Heart right ventricle (tissue), 16 donors: Measurements from ENCODE around the gene SNRPD3. TPM values are rescaled to one million over a fixed set of nuclear protein-coding genes. Genes with fewer than 3 reads are reported as not detected.

Experiments
- ATAC-seq, 8 donors: fragments of 200-7000 bp; cut with Tn5 transposase; one replicate each; pipeline ENCODE4 v1.9.1; 2020; ENCODE audit warnings: mild to moderate bottlenecking in 8 of 8, moderate library complexity in 8 of 8, moderate number of reproducible peaks in 1 of 8
- DNase-seq, 2 donors: peaks; one replicate each; pipeline ENCODE4 v3.0.0-alpha.2; 2020
- H3K27ac ChIP-seq, 10 donors: fragments of 200-600 bp; sonication (generic) in 2 of 10; one replicate each; pipeline versions ENCODE4 v1.5.0 to v1.8.0; 2020 to 2022; ENCODE audit warnings: mild to moderate bottlenecking in 3 of 10
- H3K27me3 ChIP-seq, 7 donors: fragments of 200-600 bp; one replicate each; pipeline ENCODE4 v1.8.0; 2021 to 2022; ENCODE audit warnings: mild to moderate bottlenecking in 2 of 7
- H3K36me3 ChIP-seq, 9 donors: fragments of 200-600 bp; sonication (generic) in 1 of 9; one replicate each; pipeline versions ENCODE4 v1.5.0 to v1.8.0; 2020 to 2022; ENCODE audit warnings: mild to moderate bottlenecking in 2 of 9
- H3K4me1 ChIP-seq, 9 donors: fragments of 200-600 bp; sonication (generic) in 1 of 9; one replicate each; pipeline versions ENCODE4 v1.5.0 to v1.8.0; 2020 to 2022; ENCODE audit warnings: mild to moderate bottlenecking in 4 of 9
- H3K4me3 ChIP-seq, 10 donors: fragments of 200-600 bp; sonication (generic) in 2 of 10; one replicate each; pipeline versions ENCODE4 v1.5.0 to v1.8.0; 2020 to 2022; ENCODE audit warnings: mild to moderate bottlenecking in 7 of 10, moderate library complexity in 2 of 10
- H3K9me3 ChIP-seq, 11 donors: fragments of 200-600 bp in 10 of 11; sonication (generic) in 2 of 11; one replicate each; pipeline versions ENCODE4 v1.5.0 to v1.8.0; 2013 to 2022; ENCODE audit warnings: mild to moderate bottlenecking in 2 of 11, control low read depth in 1 of 11, moderate library complexity in 1 of 11
- CTCF ChIP-seq, 9 donors: fragments of 200-600 bp; sonication (generic) in 2 of 9; IDR thresholded peaks; one replicate each; pipeline versions ENCODE4 v1.5.0 to v1.8.0; 2021 to 2022; ENCODE audit warnings: antibody characterized with exemption in 9 of 9, mild to moderate bottlenecking in 5 of 9, moderate library complexity in 1 of 9
- WGBS, 2 donors: extraction: QIAGEN DNeasy Blood & Tissue Kit; methylation state at CpG; one replicate each; pipeline ENCODE4 v1.1.7; 2013; ENCODE audit warnings: inconsistent platforms in 1 of 2; 5-methylcytosine and 5-hydroxymethylcytosine counted together
- intact Hi-C, 10 donors: fragments of 100-400 bp; cut with DNase I; formaldehyde crosslinking; loops; one replicate each; pipeline versions ENCODE4 v1.11.1 to v1.14.2; 2022
- polyA plus RNA-seq, 2 donors: library from polyadenylated mRNA; stranded (reverse); fragments of 200-250 nt; gene quantifications; one replicate each; pipeline ENCODE4 v1.2.3, GENCODE V29; 2013
- total RNA-seq, 10 donors: library from RNA; stranded (reverse); fragmentation: NEBNext Ultra II Directional in 3 of 10; extraction: Animal tissue kit (Norgen Biotek cat#: 25700) in 3 of 10; gene quantifications; one replicate each; pipeline versions ENCODE4 v1.2.1 to v1.2.4, GENCODE V29; 2021 to 2023
- donor health status: Arrhythmogenic right ventricular cardiomyopathy.
- donor health status: ischemic (EF 13 %, LVEDD 7.1; RV severe dilation, severe dysfunction).
- donor health status: healthy with polysubstance abuse.
- donor health status: DM: no; HTN: yes; CAD: no.
- donor health status: DM: no; HTN: no; CAD: no.
- donor health status: ischemic (EF 25% LVEDD 6.9; RV normal size, moderate dysfunction).
- donor health status: ischemic (EF 25% LVEDD 5.7; RV mildly dilated, moderate dysfunction).
- donor health status: healthy.
- donor health status: DM: yes; HTN: yes; CAD: no.
- donor health status: Ischemic cardiomyopathy.
- donor health status: ischemic (EF 35%, LVEDD 5.7; RV mildly dilated, moderate dysfunction).
- donor health status: nonischemic (EF 11% LVEDD 7.7; RV severe dilation, severe dysfunction).
- donor health status: DM: yes; HTN: yes; CAD: no.
- donor health status: PGD.
- donor health status: ischemic (EF 29% LVEDD 5.4; RV normal size, mild dysfunction).
- donor health status: nonischemic (EF 23%, LVEDD 6.1; RV moderate dilation, normal function).

The SNRPD3 gene
- total and polyA plus RNA-seq, 12 donors, result 47.3 to 127 (median 74.0) TPM

- Histone ChIP-seq H3K27me3 (no peaks in the 10 kb centered on the region), H3K27ac (no peak overlapping the region), H3K36me3 (peaks cover 0 to 97% (median 39%) of the 10 kb centered on the region in 9 donors), H3K4me1 (peaks cover 0 to 13% (median 10%) of the 10 kb centered on the region in 9 donors), H3K9me3 (no peaks in the 10 kb centered on the region), H3K4me3 (no peak overlapping the region)
- ATAC-seq (no peak), DNase-seq (no peak)
- WGBS, 2 donors, result 90 to 92% methylated on average over 7 of the region's 7 CpGs
- intact Hi-C loops, result no loop called here
- TF ChIP-seq CTCF (IDR thresholded peaks at IDR 0.05), result no peak
Measured at GRCh38 chr22:24571266-24571665, 15.5 kb downstream of the SNRPD3 start.

- Histone ChIP-seq H3K27me3 (no peaks in the 10 kb centered on the region), H3K4me1 (no peaks in the 10 kb centered on the region), H3K36me3 (peaks cover 0 to 59% (median 10%) of the 10 kb centered on the region in 9 donors), H3K9me3 (no peaks in the 10 kb centered on the region), H3K27ac (no peak overlapping the region), H3K4me3 (no peak overlapping the region)
- no peak for TF ChIP-seq CTCF (IDR thresholded peaks at IDR 0.05)
- WGBS, 2 donors, result 88 to 91% methylated on average over 1 of the region's 1 CpG
- no peak for ATAC-seq
- DNase-seq, result no peak
- intact Hi-C loops, result no loop called here
Measured at GRCh38 chr22:24576778-24577177, 21.0 kb downstream of the SNRPD3 start.

GRCh38 chr22:24578355-24579257, 22.8 kb downstream of the SNRPD3 start:
- H3K27ac ChIP-seq, result no peak overlapping the region
- ATAC-seq, result no peak

GRCh38 chr22:24579258-24579601, 23.4 kb downstream of the SNRPD3 start:
- DNase-seq, result no peak
- ATAC-seq, result no peak
- Histone ChIP-seq H3K27ac (no peak overlapping the region), H3K27me3 (no peaks in the 10 kb centered on the region), H3K9me3 (no peaks in the 10 kb centered on the region), H3K4me3 (no peak overlapping the region), H3K4me1 (peaks cover 0 to 14% (median 12%) of the 10 kb centered on the region in 9 donors), H3K36me3 (peaks cover 0 to 35% (median 0%) of the 10 kb centered on the region in 9 donors)
- intact Hi-C loops, result no loop called here
- 84 to 97% methylated on average over 1 of the region's 1 CpG for WGBS, 2 donors
- TF ChIP-seq CTCF (IDR thresholded peaks at IDR 0.05), result no peak

More at GRCh38 chr22:24578355-24579257, 22.8 kb downstream of the SNRPD3 start:
- no peak for TF ChIP-seq CTCF (IDR thresholded peaks at IDR 0.05)
- Histone ChIP-seq H3K9me3 (no peaks in the 10 kb centered on the region), H3K36me3 (peaks cover 0 to 41% (median 5%) of the 10 kb centered on the region in 9 donors), H3K27me3 (no peaks in the 10 kb centered on the region), H3K4me3 (no peak overlapping the region), H3K4me1 (peaks cover 0 to 8% (median 7%) of the 10 kb centered on the region in 9 donors)
- intact Hi-C loops, result no loop called here
- DNase-seq, result no peak
- WGBS, 2 donors, result 83 to 88% methylated on average over 8 of the region's 8 CpGs
